ENCODE data around the gene C1orf116.
A peak's percentile ranks its signal among the peaks of the same experiment; 100 is the strongest.

Gene C1orf116

DNA sequence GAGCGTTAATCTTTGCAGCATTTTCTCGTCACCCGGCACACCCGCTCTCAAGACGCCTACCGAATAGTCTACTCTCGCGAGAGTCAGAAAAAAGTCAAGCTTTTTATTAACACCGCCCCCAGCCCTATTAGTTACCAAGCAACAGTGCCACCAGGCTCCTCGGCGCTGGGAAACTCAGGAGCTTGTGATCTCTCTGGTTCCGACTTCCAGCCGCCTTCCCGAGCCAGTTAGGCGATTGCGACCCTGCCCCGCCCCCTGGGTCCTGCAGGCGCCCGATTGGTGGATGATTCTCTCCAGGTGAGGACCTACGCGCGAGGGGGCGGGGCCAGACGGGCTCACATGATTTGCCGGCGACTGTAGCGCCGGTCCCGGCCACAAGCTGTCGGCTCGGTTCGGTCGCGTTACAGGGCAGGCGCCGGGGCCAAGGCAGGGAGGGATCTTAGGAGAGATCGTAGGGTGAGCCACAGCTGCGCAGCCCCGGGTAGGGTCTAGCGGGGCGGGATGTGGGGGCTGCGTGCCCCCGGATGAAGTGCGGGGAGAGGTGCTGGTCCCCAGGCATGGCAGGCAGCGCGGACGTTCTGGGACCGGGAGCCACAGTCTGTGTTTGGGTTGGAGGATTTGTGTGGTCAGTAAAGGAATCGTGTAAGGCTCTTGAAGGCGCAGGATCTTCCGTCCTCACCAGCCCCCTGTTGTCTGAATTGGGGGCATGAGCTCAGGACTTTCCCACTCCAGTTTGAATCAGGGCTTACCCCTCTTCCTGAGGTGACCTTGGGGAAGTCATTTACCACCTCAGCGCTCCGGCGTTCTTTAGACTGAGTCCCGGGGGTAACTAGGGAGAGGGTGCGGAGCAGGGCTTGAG is 20.6 kb upstream of the C1orf116 start, which contains the start of gene PFKFB2:
Gene PFKFB2, plus strand, starts transcription at position 365 of the 859 bp plus-strand sequence. CDS start 1,443 bp downstream, outside the sequence.
- H3K27me3 ChIP-seq (replicated peaks), result no peaks in the 10 kb centered on the region
- peak within 1 kb of the TSS; percentile 78 for H3K4me3 ChIP-seq (ENCODE audit: low read depth, low read length)
- peaks cover 17% of the 10 kb centered on the region for H3K36me3 ChIP-seq (replicated peaks)
- H3K27ac ChIP-seq, result peak within 1 kb of the TSS; percentile 33
- in situ Hi-C loops (cut with HindIII; ENCODE audit: low pct_ligation_motif_present, low sequenced_read_pairs), result no loop called here
- peak; percentile 93 for DNase-seq
- no peak for TF ChIP-seq CTCF (IDR thresholded peaks at IDR 0.05; ENCODE audit: low read depth, low read length, missing control alignments)

DNA sequence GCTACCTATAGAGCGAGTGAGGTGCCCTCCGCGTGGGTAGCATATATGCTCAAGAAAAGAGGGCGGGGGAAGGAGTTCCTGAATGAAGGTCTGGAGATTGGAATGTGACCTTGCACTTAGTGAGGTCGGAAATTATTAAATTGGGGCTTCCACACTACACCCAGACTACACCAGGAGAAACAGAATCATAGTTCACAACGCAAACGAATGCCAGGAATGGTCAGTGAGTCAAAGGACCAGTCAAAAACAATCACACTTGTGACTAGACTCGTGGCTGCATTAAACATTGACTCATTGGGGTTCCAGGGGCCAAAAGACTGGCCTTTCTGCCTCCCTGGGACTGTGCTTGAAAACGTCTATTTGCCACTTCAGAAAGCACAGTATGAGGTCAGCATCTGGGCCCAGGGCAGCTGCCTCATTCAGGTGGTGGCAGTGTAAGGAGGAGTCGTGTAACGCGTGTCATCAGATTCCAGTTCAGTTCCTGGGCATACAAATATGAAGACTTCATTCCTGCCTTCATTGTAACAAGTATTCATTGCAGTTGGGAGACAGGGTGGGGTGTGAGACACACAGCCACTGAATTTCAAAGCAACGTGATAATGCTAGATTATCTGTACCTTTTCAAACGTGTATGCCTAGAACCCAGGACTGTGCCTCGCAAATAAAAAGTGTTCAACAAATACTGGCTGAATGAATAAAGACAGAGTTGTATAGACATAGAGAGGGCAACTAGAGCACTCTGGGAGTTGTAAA is 18.8 kb upstream of the C1orf116 start, which contains the start of gene YOD1:
Gene YOD1, minus strand, starts transcription at position 18 of the 753 bp plus-strand sequence. CDS start 178 bp downstream, outside the sequence.
- Histone ChIP-seq H3K27ac (peak within 1 kb of the TSS; percentile 92), H3K27me3 (replicated peaks) (no peaks in the 10 kb centered on the region), H3K4me3 (ENCODE audit: low read depth, low read length) (peak within 1 kb of the TSS; percentile 92), H3K36me3 (replicated peaks) (peaks cover 20% of the 10 kb centered on the region)
- TF ChIP-seq CTCF (IDR thresholded peaks at IDR 0.05; ENCODE audit: low read depth, low read length, missing control alignments), result no peak
- in situ Hi-C loops (cut with HindIII; ENCODE audit: low pct_ligation_motif_present, low sequenced_read_pairs), result no loop called here
- DNase-seq, result peak; percentile 49

DNA sequence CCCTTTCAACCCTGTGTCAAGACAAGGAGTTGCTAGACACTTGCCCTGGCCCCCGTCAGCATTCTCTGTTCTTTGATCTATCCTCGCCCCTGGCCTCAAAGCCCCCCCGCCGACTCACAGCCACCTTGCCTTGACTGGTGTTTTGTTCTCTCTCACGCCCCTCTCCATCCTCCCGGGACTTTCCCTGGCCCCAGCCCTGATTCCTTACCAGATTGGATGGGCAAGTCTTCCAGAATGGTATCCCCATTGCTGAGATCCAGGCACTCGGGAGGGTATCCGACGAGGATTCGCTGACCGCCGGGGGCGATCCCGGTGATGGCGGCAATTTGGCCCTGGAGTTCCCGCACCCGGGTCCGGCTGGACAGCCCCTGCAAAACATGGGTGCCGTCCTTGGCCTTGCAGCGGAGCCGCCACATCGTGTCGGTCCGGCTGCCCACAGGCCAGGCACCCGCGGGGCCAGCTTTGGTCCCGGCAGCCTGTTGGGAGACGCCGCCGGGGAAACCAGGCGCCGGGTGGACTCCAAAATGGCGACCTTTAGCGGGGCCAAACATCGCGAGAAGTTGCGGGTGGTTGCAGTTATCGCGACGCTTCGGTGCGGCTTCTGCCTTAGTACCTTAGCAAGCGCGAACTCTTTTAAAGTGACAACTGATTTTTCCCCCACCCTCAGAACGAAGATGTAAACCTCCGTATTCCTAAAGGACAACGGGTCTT is 18.1 kb upstream of the C1orf116 start:
- no peaks in the 10 kb centered on the region for H3K27me3 ChIP-seq (replicated peaks)
- peak overlapping the region; percentile 92 for H3K4me3 ChIP-seq (ENCODE audit: low read depth, low read length)
- peaks cover 20% of the 10 kb centered on the region for H3K36me3 ChIP-seq (replicated peaks)
- H3K27ac ChIP-seq, result peak overlapping the region; percentile 92
- peak; percentile 91 for DNase-seq
- TF ChIP-seq CTCF (IDR thresholded peaks at IDR 0.05; ENCODE audit: low read depth, low read length, missing control alignments), result no peak
- in situ Hi-C loops (cut with HindIII; ENCODE audit: low pct_ligation_motif_present, low sequenced_read_pairs), result no loop called here

- peak; percentile 83 for TF ChIP-seq CTCF (IDR thresholded peaks at IDR 0.05; ENCODE audit: low read depth, low read length, missing control alignments)
- Histone ChIP-seq H3K27me3 (replicated peaks) (no peaks in the 10 kb centered on the region), H3K36me3 (replicated peaks) (peaks cover 20% of the 10 kb centered on the region), H3K27ac (peak overlapping the region; percentile 92), H3K4me3 (ENCODE audit: low read depth, low read length) (peak overlapping the region; percentile 92)
- peak; percentile 55 for DNase-seq
- in situ Hi-C loops (cut with HindIII; ENCODE audit: low pct_ligation_motif_present, low sequenced_read_pairs), result no loop called here
Observed at GRCh38 chr1:207049974-207050391, 17.4 kb upstream of the C1orf116 start.

DNA sequence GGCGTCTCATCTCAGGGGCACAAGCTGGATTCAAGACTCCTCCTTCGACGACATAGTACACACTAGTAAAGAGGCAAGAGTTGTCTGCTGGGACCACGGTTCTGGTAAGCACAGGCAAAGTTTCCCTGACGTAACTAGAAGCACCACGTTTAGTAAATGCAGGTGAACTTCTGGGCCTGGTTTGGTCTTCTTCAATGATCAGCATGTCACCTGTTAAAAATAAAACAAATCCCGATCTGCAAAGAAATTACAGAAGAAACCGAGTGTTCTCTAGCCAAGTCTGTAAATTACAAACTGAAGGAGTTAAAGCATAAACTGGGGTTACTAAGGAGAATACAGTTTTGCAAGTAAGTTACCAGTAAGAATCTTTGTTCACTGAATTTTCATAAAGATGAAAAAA is 17.0 kb upstream of the C1orf116 start:
- in situ Hi-C loops (cut with HindIII; ENCODE audit: low pct_ligation_motif_present, low sequenced_read_pairs), result no loop called here
- no peaks in the 10 kb centered on the region for H3K27me3 ChIP-seq (replicated peaks)
- no peak for TF ChIP-seq CTCF (IDR thresholded peaks at IDR 0.05; ENCODE audit: low read depth, low read length, missing control alignments)
- DNase-seq, result no peak
- H3K27ac ChIP-seq, result peak overlapping the region; percentile 92
- no peak overlapping the region for H3K4me3 ChIP-seq (ENCODE audit: low read depth, low read length)
- peaks cover 20% of the 10 kb centered on the region for H3K36me3 ChIP-seq (replicated peaks)

Measured in brain microvascular endothelial cell (primary cell).